Tibial nerve (tissue), 4 donors: ENCODE measurements around the gene TBC1D1.

ENCODE experiments used
- EP300 ChIP-seq, 2 donors: sonication (generic); formaldehyde crosslinking; IDR thresholded peaks; one replicate each; pipeline ENCODE4 v1.6.1; 2017; ENCODE audit warnings: antibody characterized with exemption in 2 of 2, mild to moderate bottlenecking in 1 of 2
- POLR2A ChIP-seq, 2 donors: fragments of 450-650 bp; IDR thresholded peaks; one replicate each; pipeline ENCODE4 v1.6.1; 2017; ENCODE audit warnings: antibody characterized with exemption in 2 of 2, mild to moderate bottlenecking in 2 of 2, moderate library complexity in 2 of 2
- TF ChIP-seq, protein P1 (sequence below), 5 experiments: fragments of 200-600 bp in 3 of 5; fragments of 450-650 bp in 2 of 5; sonication (generic) in 3 of 5; IDR thresholded peaks; one replicate each; pipeline ENCODE4 v1.5.1; 2016 to 2019; ENCODE audit warnings: antibody characterized with exemption in 5 of 5, mild to moderate bottlenecking in 3 of 5, moderate library complexity in 2 of 5

DNA sequence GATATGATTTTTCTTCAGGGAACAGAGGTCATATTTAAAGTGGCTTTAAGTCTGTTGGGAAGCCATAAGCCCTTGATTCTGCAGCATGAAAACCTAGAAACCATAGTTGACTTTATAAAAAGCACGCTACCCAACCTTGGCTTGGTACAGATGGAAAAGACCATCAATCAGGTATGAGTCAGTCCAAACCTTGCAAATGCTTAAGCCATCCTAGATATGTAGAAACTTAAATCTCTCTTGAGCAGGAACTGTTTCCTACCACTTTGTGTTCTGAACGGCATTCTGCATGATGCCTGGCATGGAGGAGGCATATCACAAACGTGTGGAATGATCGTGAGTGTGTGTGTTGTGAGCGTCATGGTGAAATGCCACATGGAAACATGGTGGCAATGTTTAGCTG lies 234.1 kb downstream of the TBC1D1 start:
- TF ChIP-seq POLR2A (IDR thresholded peaks at IDR 0.05) (no peak), EP300 (IDR thresholded peaks at IDR 0.05) (no peak)
- TF ChIP-seq, protein P1, sequence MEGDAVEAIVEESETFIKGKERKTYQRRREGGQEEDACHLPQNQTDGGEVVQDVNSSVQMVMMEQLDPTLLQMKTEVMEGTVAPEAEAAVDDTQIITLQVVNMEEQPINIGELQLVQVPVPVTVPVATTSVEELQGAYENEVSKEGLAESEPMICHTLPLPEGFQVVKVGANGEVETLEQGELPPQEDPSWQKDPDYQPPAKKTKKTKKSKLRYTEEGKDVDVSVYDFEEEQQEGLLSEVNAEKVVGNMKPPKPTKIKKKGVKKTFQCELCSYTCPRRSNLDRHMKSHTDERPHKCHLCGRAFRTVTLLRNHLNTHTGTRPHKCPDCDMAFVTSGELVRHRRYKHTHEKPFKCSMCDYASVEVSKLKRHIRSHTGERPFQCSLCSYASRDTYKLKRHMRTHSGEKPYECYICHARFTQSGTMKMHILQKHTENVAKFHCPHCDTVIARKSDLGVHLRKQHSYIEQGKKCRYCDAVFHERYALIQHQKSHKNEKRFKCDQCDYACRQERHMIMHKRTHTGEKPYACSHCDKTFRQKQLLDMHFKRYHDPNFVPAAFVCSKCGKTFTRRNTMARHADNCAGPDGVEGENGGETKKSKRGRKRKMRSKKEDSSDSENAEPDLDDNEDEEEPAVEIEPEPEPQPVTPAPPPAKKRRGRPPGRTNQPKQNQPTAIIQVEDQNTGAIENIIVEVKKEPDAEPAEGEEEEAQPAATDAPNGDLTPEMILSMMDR (IDR thresholded peaks at IDR 0.05), result no peak
